HepG2 (cell line): Measurements from ENCODE around the gene ISG20L2. TPM values are rescaled to one million over a fixed set of nuclear protein-coding genes. Genes with fewer than 3 reads are reported as not detected.

Experiments used
- HOMEZ ChIP-seq: IDR thresholded peaks from 2 replicates; pipeline ENCODE4 v1.6.1; 2016; ENCODE audit warnings: low read depth
- JUNB ChIP-seq: sonication (generic); formaldehyde crosslinking; IDR thresholded peaks from 2 replicates; pipeline ENCODE4 v1.8.0; 2022; ENCODE audit warnings: missing genetic modification reagents, mild to moderate bottlenecking, borderline replicate concordance
- KDM4B ChIP-seq: sonication (generic); formaldehyde crosslinking; IDR thresholded peaks from 2 replicates; pipeline ENCODE4 v1.4.0; 2020; ENCODE audit warnings: missing genetic modification reagents
- KLF12 ChIP-seq: sonication (generic); formaldehyde crosslinking; IDR thresholded peaks from 2 replicates; pipeline ENCODE4 v1.4.0; 2020; ENCODE audit warnings: missing genetic modification reagents, borderline replicate concordance
- MBD4 ChIP-seq: IDR thresholded peaks from 2 replicates; pipeline ENCODE4 v1.6.1; 2012; ENCODE audit warnings: low read length, inconsistent platforms, borderline replicate concordance
- RAD21 ChIP-seq: fragments of 450-650 bp; formaldehyde crosslinking; IDR thresholded peaks from 2 replicates; pipeline ENCODE4 v1.5.0; 2020; ENCODE audit warnings: mild to moderate bottlenecking
- RBM39 ChIP-seq: fragments of 200-400 bp; formaldehyde crosslinking; IDR thresholded peaks from one replicate; pipeline ENCODE4 v1.6.1; 2018; ENCODE audit warnings: antibody characterized with exemption, mild to moderate bottlenecking, low read depth, low read length; ENCODE audit not compliant: poor library complexity, severe bottlenecking
- SMARCE1 ChIP-seq: fragments of 450-650 bp; IDR thresholded peaks from 2 replicates; pipeline ENCODE4 v1.6.1; 2017; ENCODE audit warnings: borderline replicate concordance
- ZBED4 ChIP-seq: sonication (generic); formaldehyde crosslinking; IDR thresholded peaks from 2 replicates; pipeline ENCODE4 v1.4.0; 2020; ENCODE audit warnings: missing genetic modification reagents, borderline replicate concordance
- ZNF18 ChIP-seq: sonication (generic); formaldehyde crosslinking; IDR thresholded peaks from 2 replicates; pipeline ENCODE4 v1.8.0; 2022; ENCODE audit warnings: mild to moderate bottlenecking, missing genetic modification reagents; ENCODE audit not compliant: insufficient replicate concordance
- ZNF510 ChIP-seq: sonication (generic); formaldehyde crosslinking; IDR thresholded peaks from 2 replicates; pipeline ENCODE4 v1.4.0; 2020; ENCODE audit warnings: low read depth, mild to moderate bottlenecking, missing genetic modification reagents
- ZNF569 ChIP-seq: sonication (generic); formaldehyde crosslinking; IDR thresholded peaks from 2 replicates; pipeline ENCODE4 v1.5.0; 2020; ENCODE audit warnings: mild to moderate bottlenecking, missing genetic modification reagents, moderate library complexity, borderline replicate concordance
- ZNF577 ChIP-seq: sonication (generic); formaldehyde crosslinking; IDR thresholded peaks from 2 replicates; pipeline ENCODE4 v1.4.0; 2020; ENCODE audit warnings: mild to moderate bottlenecking, low read depth, missing genetic modification reagents, borderline replicate concordance
- ZNF615 ChIP-seq: sonication (generic); formaldehyde crosslinking; IDR thresholded peaks from 2 replicates; pipeline ENCODE4 v1.5.0; 2020; ENCODE audit warnings: mild to moderate bottlenecking, missing genetic modification reagents, borderline replicate concordance
- ZNF879 ChIP-seq: sonication (generic); formaldehyde crosslinking; IDR thresholded peaks from 2 replicates; pipeline ENCODE4 v1.8.1; 2023; ENCODE audit warnings: missing genetic modification reagents
- ZSCAN29 ChIP-seq: sonication (generic); formaldehyde crosslinking; conservative IDR thresholded peaks from 2 replicates; pipeline ENCODE4 v1.4.0; 2020; ENCODE audit warnings: mild to moderate bottlenecking, missing genetic modification reagents
- ZSCAN31 ChIP-seq: sonication (generic); formaldehyde crosslinking; IDR thresholded peaks from 2 replicates; pipeline ENCODE4 v1.5.0; 2020; ENCODE audit warnings: low read depth, mild to moderate bottlenecking, missing genetic modification reagents
- polyA plus RNA-seq, 8 experiments: library from polyadenylated mRNA; depleted of rRNA in 3 of 8; stranded (reverse) in 7 of 8; unstranded in 1 of 8; fragments of >200 nt; fragmentation: Illumina TruSeq in 4 of 8; extraction: Trizol in 4 of 8; gene quantifications; 2 replicates each; pipeline versions ENCODE4 v1.2.1 to v1.2.3, GENCODE V29; 2011 to 2016; ENCODE audit warnings: low read depth in 4 of 8, missing spikeins in 1 of 8, mixed read lengths in 1 of 8; ENCODE audit not compliant: insufficient read depth in 1 of 8
- total RNA-seq, 5 experiments: library from RNA; depleted of rRNA; stranded (reverse); fragments of >200 nt; fragmentation: Illumina TruSeq; extraction: Trizol; gene quantifications; 2 replicates each; pipeline ENCODE4 v1.2.3, GENCODE V29; 2016; ENCODE audit warnings: low read depth in 1 of 5
- TF ChIP-seq, protein P1 (sequence below): sonication (generic); formaldehyde crosslinking; IDR thresholded peaks from 2 replicates; pipeline ENCODE4 v1.4.0; 2020; ENCODE audit warnings: mild to moderate bottlenecking, missing genetic modification reagents

Gene ISG20L2
- total and polyA plus RNA-seq, 2 of the 13 experiments (the other 11 are each of a cell fraction or from before 2014, with no cell fraction given) = 19.8 to 21.3 TPM

- TF ChIP-seq RBM39 (no peak), SMARCE1 (no peak), RAD21 (CRISPR knock-in tag) (peak; percentile 14; the same call in 1 of the 2 replicates), KLF12 (no peak), ZNF615 (CRISPR knock-in tag) (no peak), HOMEZ (CRISPR knock-in tag) (no peak), ZNF879 (CRISPR knock-in tag) (no peak), ZNF569 (no peak), MBD4 (no peak), ZNF18 (CRISPR knock-in tag) (no peak), ZSCAN29 (CRISPR knock-in tag) (no peak), ZBED4 (CRISPR knock-in tag) (0 out of 2 replicates have a peak, but pooled peaks have one; percentile 11), KDM4B (no peak), ZSCAN31 (CRISPR knock-in tag) (no peak), JUNB (no peak), ZNF510 (CRISPR knock-in tag) (no peak), ZNF577 (CRISPR knock-in tag) (no peak)
- TF ChIP-seq, protein P1, sequence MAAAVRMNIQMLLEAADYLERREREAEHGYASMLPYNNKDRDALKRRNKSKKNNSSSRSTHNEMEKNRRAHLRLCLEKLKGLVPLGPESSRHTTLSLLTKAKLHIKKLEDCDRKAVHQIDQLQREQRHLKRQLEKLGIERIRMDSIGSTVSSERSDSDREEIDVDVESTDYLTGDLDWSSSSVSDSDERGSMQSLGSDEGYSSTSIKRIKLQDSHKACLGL = no peak
These were observed at the start of gene ISG20L2 (continued) for GRCh38 chr1:156728599-156729462.
